HG03060 (cell line): Measurements from ENCODE around the gene ZBTB40.

Experiments
- ATAC-seq: cut with Tn5 transposase; IDR thresholded peaks from one replicate; pipeline ENCODE4 v1.9.1; 2021; ENCODE audit warnings: low read depth, moderate number of reproducible peaks; ENCODE audit not compliant: unreplicated experiment

The ZBTB40 gene

DNA sequence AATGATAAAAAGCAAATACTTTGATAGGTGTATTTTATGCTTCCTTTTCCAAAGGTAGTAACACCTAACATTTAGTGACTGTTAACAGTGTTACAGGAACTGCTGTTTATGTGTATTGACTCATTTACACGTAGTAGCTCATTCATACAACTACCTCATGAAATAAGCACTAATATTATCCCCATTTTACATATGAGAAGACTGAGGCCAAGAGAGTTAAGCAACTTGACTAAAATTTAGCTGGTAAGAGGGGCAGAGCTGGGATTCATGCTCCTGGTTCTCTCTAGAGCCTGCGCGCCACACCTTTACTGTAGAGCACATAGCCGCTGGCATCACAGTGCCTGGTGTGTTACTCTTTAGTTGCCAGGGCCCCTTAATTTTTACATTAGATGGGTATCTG lies 11.3 kb downstream of the ZBTB40 start:
- ATAC-seq: no peak

DNA sequence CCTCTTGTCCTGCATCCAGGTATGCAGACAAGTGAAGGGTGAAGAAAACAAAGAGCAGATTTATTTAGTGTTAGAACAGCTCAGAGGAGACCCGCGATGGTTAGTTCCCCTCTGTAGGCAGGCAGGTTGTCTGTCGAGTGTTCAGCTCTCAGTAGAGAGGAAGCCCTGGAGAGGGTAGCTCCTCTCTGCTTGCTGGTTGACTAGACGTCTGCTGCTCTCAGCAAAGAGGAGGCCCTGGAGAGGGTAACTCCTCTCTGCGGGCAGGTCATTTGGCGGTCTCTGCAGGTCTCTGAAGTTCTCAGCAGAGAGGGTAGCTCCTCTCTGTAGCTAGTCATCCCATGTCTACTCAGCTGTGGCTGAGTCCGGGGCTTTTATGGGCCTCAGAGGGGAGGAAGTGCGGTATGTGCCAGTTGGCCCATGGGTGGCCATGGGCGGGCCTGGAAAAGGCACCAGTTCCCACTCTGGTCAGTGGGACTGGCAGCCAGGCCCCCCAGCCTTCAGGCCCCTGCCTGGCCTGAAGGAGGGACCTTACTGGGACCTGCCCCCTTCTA lies 13.4 kb downstream of the ZBTB40 start:
- ATAC-seq: no peak

DNA sequence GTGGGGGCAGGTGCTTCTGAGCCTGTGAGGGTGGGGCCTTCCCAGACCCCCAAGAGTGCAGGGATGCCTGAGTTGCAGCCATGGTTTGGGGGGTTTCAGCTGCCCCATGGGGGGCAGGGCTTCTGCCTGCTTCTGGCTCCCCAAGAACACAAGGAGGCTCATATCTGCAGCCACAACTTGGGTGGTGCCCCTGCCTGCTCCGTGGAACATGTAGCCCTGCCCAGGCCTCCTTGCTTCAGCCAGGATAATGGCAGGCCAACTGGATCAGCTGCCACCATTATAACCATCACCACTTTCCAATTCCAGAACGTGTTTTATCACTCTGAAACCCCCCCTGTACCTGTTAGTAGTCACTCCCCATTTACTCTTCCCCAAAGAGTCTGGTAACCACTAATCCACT lies 14.0 kb downstream of the ZBTB40 start:
- ATAC-seq: no peak

DNA sequence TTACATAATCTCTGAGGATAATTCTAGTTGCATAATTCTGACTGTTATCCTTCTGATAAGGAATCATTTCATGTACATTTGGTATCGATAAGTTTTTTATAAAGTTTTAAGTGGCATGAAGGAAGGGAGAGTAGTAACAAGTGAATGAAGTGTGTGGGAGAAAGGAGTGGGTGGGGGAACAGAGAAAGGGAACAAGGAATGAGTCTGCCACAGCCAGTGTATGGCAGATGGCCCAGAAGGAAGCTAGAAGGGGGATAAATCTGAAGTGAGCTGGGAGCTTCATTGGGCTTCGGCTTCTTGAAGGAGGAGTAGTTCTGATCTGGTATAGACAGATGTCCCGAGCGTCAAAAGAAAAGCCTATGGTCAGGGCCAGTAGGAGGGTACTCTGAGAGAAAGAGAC lies 18.6 kb downstream of the ZBTB40 start:
- no peak for ATAC-seq

DNA sequence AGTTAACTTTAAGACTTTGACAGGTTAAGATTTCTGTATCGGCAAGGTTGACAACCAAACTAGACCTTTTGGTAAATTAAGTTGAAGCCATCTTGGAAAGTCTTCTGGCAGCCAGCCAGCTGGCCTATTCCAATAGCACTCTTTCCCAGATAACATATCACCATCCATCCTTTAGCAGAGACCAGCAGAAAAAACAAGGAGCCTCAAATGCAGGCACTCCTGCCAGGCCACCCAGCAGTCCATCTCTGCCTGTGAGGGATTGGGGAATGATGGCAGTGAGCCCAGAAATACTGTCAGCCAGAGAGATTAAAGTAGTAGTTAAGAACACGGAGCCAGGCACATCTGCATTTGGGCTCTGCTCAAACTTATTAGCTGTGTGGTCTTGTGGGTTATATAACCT lies 19.4 kb downstream of the ZBTB40 start:
- no peak for ATAC-seq

DNA sequence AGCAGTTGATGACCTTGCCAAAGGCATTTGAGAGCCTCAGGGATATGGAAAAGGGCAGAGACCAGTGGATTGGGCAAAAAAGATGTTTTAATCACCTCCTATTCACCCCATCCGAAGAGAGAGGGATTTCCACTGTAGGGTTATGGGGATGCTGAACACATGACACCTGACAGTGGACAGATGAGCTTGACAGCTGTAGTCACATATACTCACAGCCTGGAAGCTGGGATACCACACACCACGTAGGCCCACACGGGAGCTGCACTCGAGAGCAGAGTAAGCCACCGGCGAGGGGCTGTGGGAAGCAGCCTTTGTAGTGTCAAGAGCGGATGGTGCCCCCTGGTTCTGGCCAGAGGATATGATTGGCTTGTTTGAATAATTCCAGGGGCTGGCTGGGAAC lies 20.0 kb downstream of the ZBTB40 start:
- no peak for ATAC-seq

DNA sequence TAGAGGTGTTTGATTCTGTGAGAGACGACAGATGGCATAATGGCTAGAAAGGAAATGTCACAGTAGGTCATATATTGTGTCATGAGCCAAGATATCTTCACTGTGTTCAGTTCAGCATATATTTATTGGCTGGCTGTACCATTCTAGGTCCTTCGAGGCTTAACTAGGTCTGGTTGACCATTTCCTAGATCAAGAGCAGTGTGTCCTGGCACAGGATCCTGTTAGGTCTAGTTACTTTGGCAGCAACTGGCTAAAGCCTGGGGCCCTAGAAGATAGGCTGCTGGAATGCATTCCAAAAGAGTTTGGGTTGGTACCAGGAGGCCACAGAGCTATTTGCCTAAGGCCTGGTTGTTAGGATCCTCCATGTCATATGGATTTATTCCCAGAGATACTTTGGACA lies 20.9 kb downstream of the ZBTB40 start:
- no peak for ATAC-seq

DNA sequence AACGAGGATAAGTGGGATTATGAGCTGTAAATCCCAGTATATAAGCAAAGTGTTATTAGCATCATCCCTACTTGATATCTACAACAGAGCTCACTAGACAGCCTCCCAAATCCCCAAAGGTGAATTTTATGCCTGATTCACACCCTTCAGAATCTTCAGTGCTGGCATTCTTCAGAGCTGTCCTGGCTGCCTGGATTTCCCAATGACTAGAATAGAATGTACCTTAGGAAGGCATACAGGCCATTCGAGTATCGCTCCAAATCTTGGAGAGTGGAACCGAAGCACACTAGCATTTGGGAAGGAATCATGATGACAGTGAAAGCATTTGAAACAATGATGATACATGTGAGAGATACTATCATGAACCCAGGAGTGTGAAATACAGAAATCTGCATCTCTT lies 22.3 kb downstream of the ZBTB40 start:
- no peak for ATAC-seq

DNA sequence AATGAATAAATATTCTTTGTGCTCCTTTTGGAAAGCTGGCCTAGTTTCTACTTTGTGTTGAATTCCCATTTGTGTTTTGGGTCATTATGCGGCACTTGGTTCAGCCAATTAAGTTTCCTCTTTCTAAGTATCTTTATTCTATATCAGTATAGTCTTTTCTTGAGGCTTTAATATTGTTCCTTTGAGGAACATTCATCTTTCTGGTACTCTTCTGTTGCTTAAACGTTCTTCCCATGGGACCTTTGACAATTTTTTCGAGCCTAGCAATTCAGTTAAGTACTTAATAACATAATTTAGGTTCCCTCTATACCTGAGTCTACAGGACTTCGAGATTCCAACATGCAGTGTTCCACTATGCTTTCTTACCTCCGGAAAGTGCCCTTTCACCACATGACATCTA lies 24.9 kb downstream of the ZBTB40 start:
- no peak for ATAC-seq

DNA sequence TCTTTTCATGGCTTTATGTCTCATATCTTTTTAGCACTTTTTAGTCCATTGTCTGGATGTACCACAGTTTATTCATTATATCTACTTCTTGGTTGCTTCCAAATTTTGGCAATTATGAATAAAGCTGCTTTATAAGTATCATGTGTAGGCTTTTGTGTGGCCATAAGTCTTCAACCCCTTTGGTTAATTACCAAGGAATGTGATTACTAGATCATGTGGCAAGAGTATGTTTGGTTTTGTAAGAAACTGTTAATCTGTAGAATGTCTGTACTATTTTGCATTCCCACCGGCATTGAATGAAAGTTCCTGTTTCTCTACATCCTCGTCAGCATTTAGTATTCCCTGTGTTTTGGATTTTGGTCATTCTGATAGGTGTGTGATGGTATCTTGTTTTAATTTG lies 31.5 kb downstream of the ZBTB40 start:
- no peak for ATAC-seq

DNA sequence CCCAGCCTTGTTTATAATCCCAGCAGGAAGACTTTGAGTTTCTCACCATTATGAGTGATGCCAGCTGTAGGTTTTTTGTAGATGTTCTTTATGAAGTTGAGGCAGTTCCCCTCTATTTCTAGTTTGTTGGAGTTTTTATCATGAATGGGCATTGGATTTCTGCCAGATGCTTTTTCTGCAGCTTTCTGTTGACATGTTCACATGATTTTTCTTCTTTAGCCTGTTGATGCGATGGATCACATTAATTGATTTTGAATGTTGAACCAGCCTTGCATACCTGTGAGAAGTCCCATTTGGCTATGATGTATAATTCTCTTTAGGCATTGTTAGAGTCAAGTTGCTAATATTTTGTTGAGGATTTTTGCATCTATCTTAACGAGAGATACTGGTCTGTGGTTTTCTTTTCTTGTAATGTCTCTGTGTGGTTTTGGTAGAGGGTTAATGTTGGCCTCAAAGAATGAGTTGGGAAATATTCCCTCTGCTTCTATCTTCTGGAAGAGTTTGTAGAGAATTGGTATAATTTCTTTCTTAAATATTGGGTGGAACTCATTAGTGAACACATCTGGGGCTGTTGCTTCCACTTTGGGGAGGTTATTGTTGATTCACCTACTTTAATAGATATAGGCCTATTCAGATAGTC lies 33.2 kb downstream of the ZBTB40 start:
- no peak for ATAC-seq

DNA sequence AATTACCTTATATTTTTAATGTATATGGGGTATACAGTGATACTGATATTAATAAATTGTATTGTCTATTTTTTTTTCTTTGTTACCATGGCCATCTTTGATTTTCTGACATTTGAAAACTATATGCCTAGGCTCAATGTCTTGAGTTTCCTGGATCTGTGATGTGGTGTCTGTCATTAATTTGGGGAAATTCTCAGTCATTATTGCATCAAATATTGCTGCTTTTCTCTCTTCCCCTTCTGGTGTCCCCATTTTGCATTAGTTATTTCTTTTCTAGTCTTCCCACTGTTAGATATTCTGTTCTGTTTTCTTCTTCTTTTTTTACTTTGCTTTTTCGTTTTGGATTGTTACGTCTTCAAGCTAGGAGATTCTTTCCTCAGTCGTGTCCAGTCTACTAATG lies 33.8 kb downstream of the ZBTB40 start:
- no peak for ATAC-seq

DNA sequence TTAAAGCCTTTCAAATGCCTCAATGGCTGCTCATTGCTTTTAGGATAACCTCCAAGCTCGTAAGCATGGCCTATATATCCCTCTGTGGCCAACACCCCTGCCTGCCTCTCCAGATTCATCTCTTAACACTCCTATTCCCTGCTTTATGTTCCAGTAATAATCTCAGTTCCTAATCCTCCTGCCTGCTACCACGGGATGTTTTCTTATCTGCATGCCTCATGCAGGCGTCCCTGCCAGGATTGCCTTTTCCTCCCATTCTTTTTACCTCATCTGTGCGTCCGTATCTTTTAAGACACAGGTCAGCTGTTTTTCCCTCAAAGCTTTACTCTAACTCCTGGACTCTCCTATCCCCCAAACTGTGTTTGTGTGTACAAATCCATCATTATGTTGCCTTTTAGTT lies 36.1 kb downstream of the ZBTB40 start:
- ATAC-seq: no peak

DNA sequence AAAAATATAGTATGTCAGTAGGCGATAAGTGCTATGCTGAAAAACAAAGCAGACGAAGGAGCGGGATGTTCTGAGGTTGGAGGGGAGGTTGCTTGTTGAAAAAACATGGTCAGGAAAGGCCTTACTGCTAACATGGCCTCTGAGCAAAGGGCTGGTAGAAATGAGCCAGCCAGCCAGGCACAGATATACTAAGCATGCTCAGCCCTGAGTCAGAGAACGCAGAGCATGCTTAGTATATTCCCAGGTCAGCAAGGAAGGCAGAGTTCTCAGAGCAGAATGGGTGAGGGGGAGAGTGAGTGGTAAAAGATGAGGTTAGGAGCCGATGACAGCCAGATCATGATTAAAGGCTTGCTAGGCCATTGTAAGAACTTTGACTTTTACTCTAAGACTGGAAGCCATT lies 36.7 kb downstream of the ZBTB40 start:
- ATAC-seq: no peak

DNA sequence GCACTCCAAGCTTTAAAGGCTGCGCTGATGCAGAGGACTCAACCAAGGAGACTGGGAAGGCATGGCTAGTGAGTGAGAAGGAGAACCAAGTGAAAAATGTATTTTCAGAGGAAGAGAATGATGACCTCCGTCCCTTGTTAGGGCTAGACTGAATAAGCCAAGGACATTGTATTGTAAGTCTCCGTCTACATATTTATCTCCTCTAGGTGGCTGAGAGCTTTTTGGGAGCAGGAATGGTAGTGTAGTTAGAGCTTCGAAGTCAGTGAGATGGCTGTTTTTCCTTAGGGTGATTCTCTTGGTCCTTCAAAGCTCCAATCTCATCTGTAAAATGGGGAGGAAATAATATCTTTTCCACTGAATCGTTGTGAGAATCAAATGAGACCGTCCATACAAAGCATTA lies 37.6 kb downstream of the ZBTB40 start:
- ATAC-seq: no peak

DNA sequence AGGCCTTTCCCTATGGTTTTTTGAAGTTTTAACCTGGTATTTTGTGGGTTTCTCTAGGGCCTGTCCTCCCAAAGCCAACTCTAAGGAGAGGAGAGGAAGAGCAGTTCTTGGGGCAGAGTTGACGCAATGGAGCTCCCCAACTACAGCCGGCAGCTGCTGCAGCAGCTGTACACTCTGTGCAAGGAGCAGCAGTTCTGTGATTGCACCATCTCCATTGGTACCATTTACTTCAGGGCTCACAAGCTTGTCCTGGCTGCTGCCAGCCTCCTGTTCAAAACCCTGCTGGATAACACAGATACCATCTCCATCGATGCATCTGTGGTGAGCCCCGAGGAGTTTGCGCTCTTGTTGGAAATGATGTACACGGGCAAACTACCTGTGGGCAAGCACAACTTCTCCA lies 38.2 kb downstream of the ZBTB40 start:
- ATAC-seq: no peak

DNA sequence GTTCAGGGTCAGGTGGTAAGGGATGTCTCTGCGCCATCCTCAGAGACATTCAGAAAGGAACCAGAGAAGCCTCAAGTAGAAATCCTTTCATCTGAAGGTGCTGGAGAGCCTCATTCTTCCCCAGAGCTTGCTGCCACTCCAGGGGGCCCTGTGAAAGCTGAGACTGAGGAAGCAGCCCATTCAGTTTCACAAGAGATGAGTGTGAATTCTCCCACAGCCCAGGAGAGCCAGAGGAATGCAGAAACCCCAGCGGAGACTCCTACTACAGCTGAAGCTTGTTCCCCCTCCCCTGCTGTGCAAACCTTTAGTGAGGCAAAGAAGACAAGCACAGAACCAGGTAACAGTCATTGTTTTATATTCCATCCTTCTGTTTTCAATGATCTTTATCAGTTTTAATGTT lies 38.7 kb downstream of the ZBTB40 start:
- no peak for ATAC-seq

DNA sequence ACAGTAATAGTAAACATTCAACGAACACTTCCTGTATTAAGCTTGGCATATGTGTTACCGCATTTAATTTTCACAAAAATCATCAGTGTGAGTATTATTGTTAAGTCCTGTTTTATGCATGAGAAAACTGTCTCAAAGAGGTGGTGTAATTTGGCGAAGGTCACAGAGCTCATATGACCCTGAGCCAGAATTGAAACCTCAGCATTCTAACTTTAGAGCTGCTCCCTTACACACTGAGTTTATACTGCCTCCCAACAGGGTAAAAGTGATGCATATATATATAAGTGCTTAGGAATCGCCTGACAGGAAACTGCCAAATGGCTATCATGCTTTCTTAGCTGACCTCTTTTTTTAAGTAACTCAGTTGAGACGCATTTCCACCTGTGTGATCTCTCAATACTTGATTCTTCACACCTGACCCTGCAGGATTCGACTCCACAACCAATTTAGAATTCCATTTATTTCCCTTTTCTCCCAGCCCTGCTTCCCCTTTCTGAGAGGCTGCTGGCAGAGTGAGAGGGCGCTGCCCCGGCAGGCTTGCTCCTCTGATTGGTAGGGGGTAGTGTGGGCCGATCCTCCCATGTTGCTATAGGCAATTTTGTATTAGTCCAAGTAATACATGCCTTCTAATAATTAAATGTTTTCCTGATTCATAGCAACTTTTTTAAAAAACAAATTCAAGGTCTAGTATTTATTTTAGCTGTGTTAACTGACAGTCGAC lies 40.5 kb downstream of the ZBTB40 start:
- no peak for ATAC-seq

DNA sequence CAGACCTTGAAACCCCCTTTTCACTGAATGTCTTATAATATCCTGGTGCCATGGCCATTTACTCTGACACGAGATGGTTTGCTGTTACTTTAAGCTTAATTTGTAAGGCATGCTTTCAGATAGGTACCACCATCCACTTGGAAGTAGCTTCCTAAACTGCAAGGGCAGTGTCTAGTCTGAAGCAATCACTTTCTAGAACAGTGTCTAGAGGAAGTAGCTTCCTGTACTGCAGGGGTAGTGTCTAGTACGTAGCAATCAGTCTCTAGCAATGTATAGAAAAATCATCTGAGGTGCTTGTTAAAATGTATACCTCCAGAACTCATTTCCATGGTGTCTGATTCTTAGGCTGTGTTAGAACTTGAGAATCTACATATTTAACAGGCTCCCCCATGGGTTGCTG lies 42.5 kb downstream of the ZBTB40 start:
- no peak for ATAC-seq

DNA sequence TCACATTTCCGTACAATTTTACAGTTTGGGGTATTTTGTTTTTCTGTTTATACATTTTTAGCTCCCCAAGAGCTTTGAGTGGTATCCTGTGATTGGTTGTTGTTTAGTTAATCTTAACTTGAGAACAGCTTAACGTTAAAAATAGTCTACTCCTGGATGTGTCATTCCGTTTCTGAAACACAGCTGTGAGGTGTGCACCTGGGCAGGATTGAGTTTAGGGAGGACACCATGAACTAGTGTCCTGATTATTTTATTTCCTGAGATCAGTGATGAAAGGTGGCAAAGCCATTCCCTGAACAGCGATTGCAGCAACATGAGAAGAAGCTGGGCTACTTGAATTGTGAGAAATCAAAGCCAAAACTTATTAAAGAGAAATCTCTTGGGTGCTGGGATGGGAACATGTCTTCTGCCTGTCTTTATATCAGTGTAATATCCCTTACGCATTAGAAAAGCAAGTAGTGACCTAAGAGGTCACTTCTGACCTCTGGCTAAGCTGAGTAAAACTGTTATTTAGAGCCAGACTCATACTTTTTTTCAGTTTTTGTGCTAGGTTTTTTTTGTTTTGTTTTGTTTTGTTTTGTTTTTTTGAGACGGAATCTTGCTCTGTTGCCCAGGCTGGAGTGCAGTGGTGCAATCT lies 43.4 kb downstream of the ZBTB40 start:
- ATAC-seq: no peak

DNA sequence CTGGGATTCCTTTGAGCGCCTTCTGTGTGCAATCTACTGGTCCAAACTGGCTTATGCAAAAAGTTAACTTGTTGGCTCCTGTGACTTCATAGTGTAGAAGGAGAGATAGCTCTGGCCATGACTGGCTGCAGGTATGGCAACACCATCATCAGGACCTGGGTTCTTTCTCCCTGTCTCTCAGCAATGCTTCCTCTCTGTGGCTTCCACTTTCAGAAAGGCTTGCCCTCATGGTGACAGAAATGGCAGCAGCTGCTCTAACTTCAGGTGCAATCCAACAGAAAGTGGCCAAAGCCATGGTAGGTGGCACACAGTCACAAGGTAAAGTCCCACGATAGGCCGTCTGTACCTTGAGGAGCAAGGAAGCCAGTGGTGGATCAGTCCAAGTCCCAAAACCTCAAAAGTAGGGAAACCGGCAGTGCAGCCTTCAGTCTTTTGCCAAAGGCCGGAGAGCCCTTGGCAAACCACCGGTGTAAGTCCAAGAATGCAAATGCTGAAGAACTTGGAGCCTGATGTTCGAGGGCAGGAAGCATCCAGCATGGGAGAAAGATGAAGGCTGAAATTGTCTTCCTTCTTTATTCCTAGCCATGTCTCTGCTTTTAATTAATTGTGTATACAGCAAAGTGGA lies 45.0 kb downstream of the ZBTB40 start:
- no peak for ATAC-seq
